NCI-H2171 (cell line): ENCODE results near the gene TWF2.

ENCODE experiments used
- DNase-seq: peaks from one replicate; lab custom pipeline; 2025; lab: John Stamatoyannopoulos, UW

Gene TWF2

GRCh38 chr3:52202384-52203077 lies 36.4 kb downstream of the TWF2 start:
- DNase-seq, result no peak

- no peak for DNase-seq
Measured at GRCh38 chr3:52200981-52201679, 37.8 kb downstream of the TWF2 start.

GRCh38 chr3:52198643-52199608 lies 40.0 kb downstream of the TWF2 start:
- DNase-seq, result no peak

- peak; percentile 59 for DNase-seq
Measured at GRCh38 chr3:52197842-52198625, 40.9 kb downstream of the TWF2 start, which contains the start of gene ALAS1. TSS of gene ALAS1 (plus strand) at chr3:52198160. CDS start at chr3:52199242, 1,082 bp downstream.

- DNase-seq, result no peak
Measured at GRCh38 chr3:52197499-52197841, 41.5 kb downstream of the TWF2 start.

- DNase-seq, result no peak
Measured at GRCh38 chr3:52196977-52197376, 42.0 kb downstream of the TWF2 start.

- no peak for DNase-seq
Measured at GRCh38 chr3:52195823-52196331, 43.1 kb downstream of the TWF2 start.

GRCh38 chr3:52195291-52195597 lies 43.7 kb downstream of the TWF2 start:
- DNase-seq, result no peak

- no peak for DNase-seq
Measured at GRCh38 chr3:52194485-52195290, 44.3 kb downstream of the TWF2 start.

GRCh38 chr3:52193065-52193464 lies 45.9 kb downstream of the TWF2 start:
- no peak for DNase-seq

- DNase-seq, result no peak
Measured at GRCh38 chr3:52191663-52192062, 47.3 kb downstream of the TWF2 start.

- DNase-seq, result no peak
Measured at GRCh38 chr3:52190294-52191074, 48.5 kb downstream of the TWF2 start.

- no peak for DNase-seq
Measured at GRCh38 chr3:52188556-52188955, 50.4 kb downstream of the TWF2 start.

GRCh38 chr3:52186729-52187128 lies 52.2 kb downstream of the TWF2 start:
- no peak for DNase-seq

- no peak for DNase-seq
Measured at GRCh38 chr3:52185837-52186236, 53.1 kb downstream of the TWF2 start.

GRCh38 chr3:52185311-52185710 lies 53.6 kb downstream of the TWF2 start:
- DNase-seq, result no peak

- DNase-seq, result no peak
Measured at GRCh38 chr3:52184690-52185089, 54.3 kb downstream of the TWF2 start.

- DNase-seq, result no peak
Measured at GRCh38 chr3:52183786-52184445, 55.0 kb downstream of the TWF2 start.

GRCh38 chr3:52182691-52183090 lies 56.3 kb downstream of the TWF2 start:
- no peak for DNase-seq

- no peak for DNase-seq
Measured at GRCh38 chr3:52182196-52182595, 56.8 kb downstream of the TWF2 start.
